ENCODE measurements around the gene ADPRM. TPM values are rescaled to one million over a fixed set of nuclear protein-coding genes. Genes with fewer than 3 reads are reported as not detected.

ADPRM gene
- total RNA-seq, 2 experiments from 2014 or later = 34.2 to 35.0 TPM

GRCh38 chr17:10666906-10667305 is 30.5 kb upstream of the ADPRM start:
- intact Hi-C loops (cut with DNase I, micrococcal nuclease) = no loop called here
- no peak overlapping the region for H3K27ac ChIP-seq (ENCODE audit: low read depth in 1 of 2, low read length in 2 of 2)
- no peaks in the 10 kb centered on the region for H3K36me3 ChIP-seq (ENCODE audit: insufficient read depth, low read length)
- DNase-seq (no peak), ATAC-seq (ENCODE audit: poor library complexity) (no peak)
- TF ChIP-seq CTCF (IDR thresholded peaks at IDR 0.05) = no peak
- H3K4me1 ChIP-seq (ENCODE audit: insufficient read depth, low read length) = no peaks in the 10 kb centered on the region
- no peaks in the 10 kb centered on the region for H3K4me1 Mint-ChIP-seq (ENCODE audit: low read depth)
- H3K9me3 ChIP-seq (ENCODE audit: control insufficient read depth in 1 of 2, insufficient read depth in 1 of 2, low read length in 2 of 2) = no peaks in the 10 kb centered on the region
- ChIA-PET CTCF (interaction anchor here (0.7 kb wide), 1 partner anchor 8 kb away, joined by 3 read pairs; no protein-coding TSS in a partner anchor), POLR2A (no interaction called here)
- H3K27me3 Mint-ChIP-seq = no peaks in the 10 kb centered on the region
- H3K27me3 ChIP-seq (ENCODE audit: control insufficient read depth in 1 of 2, insufficient read depth in 2 of 2, low read length in 2 of 2) = no peaks in the 10 kb centered on the region
- H3K36me3 Mint-ChIP-seq (ENCODE audit: low read depth) = peaks cover 24% of the 10 kb centered on the region
- H3K4me3 ChIP-seq (ENCODE audit: low read length) = no peak overlapping the region
- no peaks in the 10 kb centered on the region for H3K9me3 Mint-ChIP-seq
- H3K4me3 Mint-ChIP-seq = no peak overlapping the region
- no peak overlapping the region for H3K27ac Mint-ChIP-seq

- Histone ChIP-seq H3K9me3 (ENCODE audit: control insufficient read depth in 1 of 2, insufficient read depth in 1 of 2, low read length in 2 of 2) (no peaks in the 10 kb centered on the region), H3K4me1 (ENCODE audit: insufficient read depth, low read length) (no peaks in the 10 kb centered on the region), H3K27me3 (ENCODE audit: control insufficient read depth in 1 of 2, insufficient read depth in 2 of 2, low read length in 2 of 2) (no peaks in the 10 kb centered on the region), H3K4me3 (ENCODE audit: low read length) (no peak overlapping the region), H3K36me3 (ENCODE audit: insufficient read depth, low read length) (no peaks in the 10 kb centered on the region), H3K27ac (ENCODE audit: low read depth in 1 of 2, low read length in 2 of 2) (no peak overlapping the region)
- Mint-ChIP-seq H3K27ac (no peak overlapping the region), H3K4me1 (ENCODE audit: low read depth) (no peaks in the 10 kb centered on the region), H3K36me3 (ENCODE audit: low read depth) (peaks cover 31% of the 10 kb centered on the region), H3K9me3 (no peaks in the 10 kb centered on the region), H3K27me3 (no peaks in the 10 kb centered on the region), H3K4me3 (no peak overlapping the region)
- ChIA-PET CTCF (interaction anchor here (0.7 kb wide), 1 partner anchor 139 kb away, joined by 3 read pairs; no protein-coding TSS in a partner anchor), POLR2A (no interaction called here)
- DNase-seq = no peak
- no peak for ATAC-seq (ENCODE audit: poor library complexity)
- intact Hi-C loops (cut with DNase I, micrococcal nuclease) = no loop called here
- TF ChIP-seq CTCF (IDR thresholded peaks at IDR 0.05) = no peak
Observed at GRCh38 chr17:10668775-10669174, 28.6 kb upstream of the ADPRM start.

GRCh38 chr17:10673312-10673711 is 24.1 kb upstream of the ADPRM start:
- Mint-ChIP-seq H3K4me3 (no peak overlapping the region), H3K27me3 (no peaks in the 10 kb centered on the region), H3K4me1 (ENCODE audit: low read depth) (no peaks in the 10 kb centered on the region), H3K9me3 (no peaks in the 10 kb centered on the region), H3K36me3 (ENCODE audit: low read depth) (peaks cover 55% of the 10 kb centered on the region), H3K27ac (no peak overlapping the region)
- H3K4me1 ChIP-seq (ENCODE audit: insufficient read depth, low read length) = no peaks in the 10 kb centered on the region
- DNase-seq = no peak
- no peak overlapping the region for H3K27ac ChIP-seq (ENCODE audit: low read depth in 1 of 2, low read length in 2 of 2)
- POLR2A ChIA-PET = no interaction called here
- intact Hi-C loops (cut with DNase I, micrococcal nuclease) = no loop called here
- no peak for ATAC-seq (ENCODE audit: poor library complexity)
- H3K36me3 ChIP-seq (ENCODE audit: insufficient read depth, low read length) = peaks cover 21% of the 10 kb centered on the region
- no peaks in the 10 kb centered on the region for H3K27me3 ChIP-seq (ENCODE audit: control insufficient read depth in 1 of 2, insufficient read depth in 2 of 2, low read length in 2 of 2)
- CTCF ChIA-PET = no interaction called here
- H3K4me3 ChIP-seq (ENCODE audit: low read length) = no peak overlapping the region
- TF ChIP-seq CTCF (IDR thresholded peaks at IDR 0.05) = no peak
- no peaks in the 10 kb centered on the region for H3K9me3 ChIP-seq (ENCODE audit: control insufficient read depth in 1 of 2, insufficient read depth in 1 of 2, low read length in 2 of 2)

Data from CD4-positive, alpha-beta T cell (primary cell).